Endothelial cell of coronary artery (primary cell): ENCODE results near the gene EXO1. TPM values are rescaled to one million over a fixed set of nuclear protein-coding genes. Genes with fewer than 3 reads are reported as not detected.

Experiments used
- total RNA-seq: library from RNA; depleted of rRNA; stranded (reverse); fragments of >200 nt; gene quantifications from 2 replicates; pipeline ENCODE4 v1.2.3, GENCODE V29; 2014

Gene EXO1
- total RNA-seq = 4.8 and 10.6 TPM in 2 replicates

GRCh38 chr1:241847796-241848685, at the start of gene EXO1:
Gene EXO1 (plus strand): TSS chr1:241848204. CDS start chr1:241850426, 2,222 bp downstream.

Other genes starting within 250 kb of the EXO1 start
- 13.7 and 14.0 TPM in 2 replicates for gene CHML, start 207.8 kb upstream of the EXO1 start, total RNA-seq
- 12.7 and 21.7 TPM in 2 replicates for gene OPN3, start 207.8 kb upstream of the EXO1 start, total RNA-seq
- not detected in 2 replicates for gene WDR64, start 195.9 kb upstream of the EXO1 start, total RNA-seq
- gene BECN2, start 109.6 kb downstream of the EXO1 start, total RNA-seq = not detected in 2 replicates
- gene MAP1LC3C, start 150.9 kb downstream of the EXO1 start, total RNA-seq = not detected in 2 replicates